Measurements from ENCODE around the gene NELL1.

The NELL1 gene

GRCh38 chr11:21520244-21520643 is 850.9 kb downstream of the NELL1 start:
- no peak for ATAC-seq (ENCODE audit: insufficient read depth, low read depth)
- Histone ChIP-seq H3K9ac (ENCODE audit: low read depth, low read length) (no peak overlapping the region), H4K20me1 (ENCODE audit: insufficient read depth, low read length) (no peaks in the 10 kb centered on the region), H2AFZ (ENCODE audit: low read depth, low read length) (no peak overlapping the region), H3K79me2 (ENCODE audit: insufficient read depth, low read length) (no peaks in the 10 kb centered on the region), H3K36me3 (ENCODE audit: insufficient read depth, low read length) (no peaks in the 10 kb centered on the region), H3K27me3 (ENCODE audit: insufficient read depth, low read length, poor library complexity) (no peaks in the 10 kb centered on the region), H3K4me3 (ENCODE audit: low read depth in 1 of 2, low read length in 2 of 2) (no peak overlapping the region), H3K9me3 (ENCODE audit: insufficient read depth, low read length, severe bottlenecking) (no peaks in the 10 kb centered on the region), H3K4me1 (ENCODE audit: insufficient read depth, low read length) (no peaks in the 10 kb centered on the region), H3K27ac (ENCODE audit: low read length) (no peak overlapping the region), H3K4me2 (ENCODE audit: insufficient read depth, low read length) (no peak overlapping the region)
- TF ChIP-seq CTCF (IDR thresholded peaks at IDR 0.05; ENCODE audit: borderline replicate concordance, extremely low read depth, low read length, poor library complexity, severe bottlenecking), result no peak
- no peak for TF ChIP-seq EZH2 (IDR thresholded peaks at IDR 0.05; ENCODE audit: borderline replicate concordance, low read depth, low read length, severe bottlenecking)
- DNase-seq, result no peak

GRCh38 chr11:21529187-21529586 is 859.8 kb downstream of the NELL1 start:
- Histone ChIP-seq H3K4me2 (ENCODE audit: insufficient read depth, low read length) (no peak overlapping the region), H3K27ac (ENCODE audit: low read length) (no peak overlapping the region)
- no peak for ATAC-seq (ENCODE audit: insufficient read depth, low read depth)

DNA sequence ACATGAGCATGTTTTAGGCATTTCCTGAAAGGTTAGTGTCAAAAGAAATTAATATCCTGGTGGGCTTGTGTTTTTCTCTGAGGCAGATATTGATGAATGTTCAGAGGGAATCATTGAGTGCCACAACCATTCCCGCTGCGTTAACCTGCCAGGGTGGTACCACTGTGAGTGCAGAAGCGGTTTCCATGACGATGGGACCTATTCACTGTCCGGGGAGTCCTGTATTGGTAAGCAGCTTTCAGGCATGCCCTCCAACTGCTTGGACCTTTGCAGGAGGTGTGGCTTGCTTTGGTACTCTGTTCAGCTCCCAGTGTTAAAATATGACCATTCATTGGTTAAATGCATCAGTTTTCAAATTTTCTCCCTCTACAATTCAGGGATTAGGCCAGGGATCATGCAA is 864.9 kb downstream of the NELL1 start:
- Histone ChIP-seq H3K9me3 (ENCODE audit: insufficient read depth, low read length, severe bottlenecking) (no peaks in the 10 kb centered on the region), H4K20me1 (ENCODE audit: insufficient read depth, low read length) (no peaks in the 10 kb centered on the region), H2AFZ (ENCODE audit: low read depth, low read length) (no peak overlapping the region), H3K4me3 (ENCODE audit: low read depth in 1 of 2, low read length in 2 of 2) (no peak overlapping the region), H3K36me3 (ENCODE audit: insufficient read depth, low read length) (no peaks in the 10 kb centered on the region), H3K4me1 (ENCODE audit: insufficient read depth, low read length) (no peaks in the 10 kb centered on the region), H3K79me2 (ENCODE audit: insufficient read depth, low read length) (no peaks in the 10 kb centered on the region), H3K27me3 (ENCODE audit: insufficient read depth, low read length, poor library complexity) (no peaks in the 10 kb centered on the region), H3K4me2 (ENCODE audit: insufficient read depth, low read length) (no peak overlapping the region), H3K27ac (ENCODE audit: low read length) (no peak overlapping the region), H3K9ac (ENCODE audit: low read depth, low read length) (no peak overlapping the region)
- no peak for ATAC-seq (ENCODE audit: insufficient read depth, low read depth)
- TF ChIP-seq EZH2 (IDR thresholded peaks at IDR 0.05; ENCODE audit: borderline replicate concordance, low read depth, low read length, severe bottlenecking), result no peak
- TF ChIP-seq CTCF (IDR thresholded peaks at IDR 0.05; ENCODE audit: borderline replicate concordance, extremely low read depth, low read length, poor library complexity, severe bottlenecking), result no peak
- DNase-seq, result no peak

More at GRCh38 chr11:21529187-21529586, 859.8 kb downstream of the NELL1 start:
- H3K79me2 ChIP-seq (ENCODE audit: insufficient read depth, low read length), result no peaks in the 10 kb centered on the region
- no peak overlapping the region for H3K9ac ChIP-seq (ENCODE audit: low read depth, low read length)
- no peaks in the 10 kb centered on the region for H3K9me3 ChIP-seq (ENCODE audit: insufficient read depth, low read length, severe bottlenecking)
- no peaks in the 10 kb centered on the region for H3K36me3 ChIP-seq (ENCODE audit: insufficient read depth, low read length)
- no peak for DNase-seq
- no peaks in the 10 kb centered on the region for H3K27me3 ChIP-seq (ENCODE audit: insufficient read depth, low read length, poor library complexity)
- no peaks in the 10 kb centered on the region for H3K4me1 ChIP-seq (ENCODE audit: insufficient read depth, low read length)
- no peaks in the 10 kb centered on the region for H4K20me1 ChIP-seq (ENCODE audit: insufficient read depth, low read length)
- no peak overlapping the region for H3K4me3 ChIP-seq (ENCODE audit: low read depth in 1 of 2, low read length in 2 of 2)
- H2AFZ ChIP-seq (ENCODE audit: low read depth, low read length), result no peak overlapping the region
- TF ChIP-seq EZH2 (IDR thresholded peaks at IDR 0.05; ENCODE audit: borderline replicate concordance, low read depth, low read length, severe bottlenecking) (no peak), CTCF (IDR thresholded peaks at IDR 0.05; ENCODE audit: borderline replicate concordance, extremely low read depth, low read length, poor library complexity, severe bottlenecking) (no peak)

DNA sequence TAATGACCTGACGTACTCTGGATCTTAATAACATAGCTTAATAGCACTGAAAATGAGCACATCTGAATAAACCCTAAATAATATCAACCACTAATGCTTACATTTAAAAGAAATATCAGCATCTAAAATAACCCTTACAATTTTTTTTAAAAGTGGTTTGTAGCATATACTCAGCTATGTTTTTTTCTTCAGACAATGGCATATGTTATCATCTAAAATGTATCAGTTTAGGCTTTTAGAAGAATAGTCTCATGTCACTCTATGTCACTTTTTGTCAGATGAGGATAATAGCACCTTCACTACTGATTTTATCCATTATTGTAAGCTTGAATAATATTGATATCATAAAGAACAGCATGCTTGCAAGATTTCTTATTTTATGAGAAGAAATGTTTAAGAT is 868.6 kb downstream of the NELL1 start:
- Histone ChIP-seq H3K4me3 (ENCODE audit: low read depth in 1 of 2, low read length in 2 of 2) (no peak overlapping the region), H3K4me1 (ENCODE audit: insufficient read depth, low read length) (no peaks in the 10 kb centered on the region), H3K9me3 (ENCODE audit: insufficient read depth, low read length, severe bottlenecking) (no peaks in the 10 kb centered on the region), H3K27ac (ENCODE audit: low read length) (no peak overlapping the region), H3K36me3 (ENCODE audit: insufficient read depth, low read length) (no peaks in the 10 kb centered on the region), H3K79me2 (ENCODE audit: insufficient read depth, low read length) (no peaks in the 10 kb centered on the region), H4K20me1 (ENCODE audit: insufficient read depth, low read length) (no peaks in the 10 kb centered on the region), H3K4me2 (ENCODE audit: insufficient read depth, low read length) (no peak overlapping the region), H3K27me3 (ENCODE audit: insufficient read depth, low read length, poor library complexity) (no peaks in the 10 kb centered on the region), H3K9ac (ENCODE audit: low read depth, low read length) (no peak overlapping the region), H2AFZ (ENCODE audit: low read depth, low read length) (no peak overlapping the region)
- ATAC-seq (ENCODE audit: insufficient read depth, low read depth), result no peak
- TF ChIP-seq CTCF (IDR thresholded peaks at IDR 0.05; ENCODE audit: borderline replicate concordance, extremely low read depth, low read length, poor library complexity, severe bottlenecking) (no peak), EZH2 (IDR thresholded peaks at IDR 0.05; ENCODE audit: borderline replicate concordance, low read depth, low read length, severe bottlenecking) (no peak)
- no peak for DNase-seq
